HG03095 (cell line): ENCODE measurements around the gene LHX3.

ENCODE experiments used
- ATAC-seq: cut with Tn5 transposase; IDR thresholded peaks from one replicate; pipeline ENCODE4 v1.9.1; 2021; ENCODE audit warnings: moderate library complexity; ENCODE audit not compliant: unreplicated experiment

LHX3 gene

GRCh38 chr9:136179761-136180160 is 25.2 kb downstream of the LHX3 start:
- ATAC-seq = no peak

GRCh38 chr9:136179101-136179616 is 25.8 kb downstream of the LHX3 start:
- ATAC-seq = no peak

GRCh38 chr9:136178773-136179075 is 26.2 kb downstream of the LHX3 start:
- no peak for ATAC-seq

GRCh38 chr9:136178061-136178772 is 26.7 kb downstream of the LHX3 start:
- ATAC-seq = no peak

- no peak for ATAC-seq
Observed at GRCh38 chr9:136177224-136177623, 27.7 kb downstream of the LHX3 start.

- no peak for ATAC-seq
Observed at GRCh38 chr9:136175616-136176197, 29.2 kb downstream of the LHX3 start.

- ATAC-seq = no peak
Observed at GRCh38 chr9:136174779-136175615, 29.9 kb downstream of the LHX3 start.

GRCh38 chr9:136173648-136174290 is 31.2 kb downstream of the LHX3 start:
- ATAC-seq = no peak

- no peak for ATAC-seq
Observed at GRCh38 chr9:136172412-136173079, 32.4 kb downstream of the LHX3 start.

- ATAC-seq = no peak
Observed at GRCh38 chr9:136171801-136172411, 33.0 kb downstream of the LHX3 start.

GRCh38 chr9:136171009-136171800 is 33.7 kb downstream of the LHX3 start:
- no peak for ATAC-seq

- ATAC-seq = no peak
Observed at GRCh38 chr9:136170006-136170901, 34.7 kb downstream of the LHX3 start.

- ATAC-seq = no peak
Observed at GRCh38 chr9:136169495-136169894, 35.4 kb downstream of the LHX3 start.

GRCh38 chr9:136163248-136163850 is 41.6 kb downstream of the LHX3 start:
- ATAC-seq = no peak

- no peak for ATAC-seq
Observed at GRCh38 chr9:136160995-136161610, 43.8 kb downstream of the LHX3 start.

- ATAC-seq = no peak
Observed at GRCh38 chr9:136160381-136160841, 44.5 kb downstream of the LHX3 start.

- ATAC-seq = no peak
Observed at GRCh38 chr9:136159851-136160250, 45.1 kb downstream of the LHX3 start.
